K562 (cell line): ENCODE results near the gene MYO1F. TPM values are rescaled to one million over a fixed set of nuclear protein-coding genes. Genes with fewer than 3 reads are reported as not detected.

Experiments
- ATAC-seq: fragments of 200-7000 bp; cut with Tn5 transposase; 3 replicates; pipeline ENCODE4 v1.9.1; 2020; ENCODE audit warnings: moderate library complexity
- BruUV-seq: library from RNA; stranded (reverse); fragments of 400-500 nt; replicated peaks from 2 replicates; lab custom pipeline; 2021; lab: Mats Ljungman, UMichigan
- CTCF ChIA-PET: fragments of 300-600 bp; formaldehyde crosslinking; extraction: SDS; loops from one replicate; lab custom pipeline; 2021; ENCODE audit warnings: low intra/inter-chr PET ratio; lab: Yijun Ruan, JAX
- POLR2A ChIA-PET: fragments of 300-600, 350-650 bp; sonication (Branson Sonifier 250); formaldehyde crosslinking; extraction: SDS; loops from one replicate; lab custom pipeline; 2021; ENCODE audit warnings: antibody characterized with exemption, inconsistent platforms; lab: Yijun Ruan, JAX
- DNase-seq, 4 experiments: peaks; one replicate each; pipeline versions ENCODE4 v3.0.0 to v3.0.0-alpha.2; 2011 to 2018; ENCODE audit warnings: low spot score in 3 of 4, mixed read lengths in 3 of 4; ENCODE audit errors: extremely low read depth in 1 of 4
- FAIRE-seq: peaks from 2 replicates; lab custom pipeline; 2011; peaks lifted over from hg19 to GRCh38; lab: Jason Lieb, UNC
- H2AFZ ChIP-seq: 2 replicates; pipeline ENCODE4 v1.6.0; 2011; ENCODE audit warnings: low read depth, low read length, control low read depth, inconsistent platforms
- H3K27ac ChIP-seq: fragments of 200-600 bp; 3 replicates; pipeline ENCODE4 v1.8.0; 2011; ENCODE audit warnings: low read depth, mild to moderate bottlenecking, control low read depth, inconsistent platforms, low read length, moderate library complexity, mixed read lengths; ENCODE audit errors: extremely low read depth
- H3K27me3 ChIP-seq, 2 experiments: fragments of 300-600 bp in 1 of 2; 2 replicates in 1 of 2; 3 replicates in 1 of 2; pipeline versions ENCODE4 v1.6.0 to v1.8.0; 2011; ENCODE audit warnings: inconsistent platforms in 2 of 2, low read length in 2 of 2, mild to moderate bottlenecking in 1 of 2, mixed read lengths in 1 of 2, moderate library complexity in 1 of 2; ENCODE audit not compliant: control insufficient read depth in 2 of 2, insufficient read depth in 2 of 2
- H3K36me3 ChIP-seq: fragments of 300-600 bp; 3 replicates; pipeline ENCODE4 v1.8.0; 2011; ENCODE audit warnings: mild to moderate bottlenecking, low read length, inconsistent platforms; ENCODE audit not compliant: control insufficient read depth, insufficient read depth
- H3K4me1 ChIP-seq, 2 experiments: fragments of 200-600 bp in 1 of 2; replicated peaks in 1 of 2; 2 replicates in 1 of 2; 3 replicates in 1 of 2; pipeline versions ENCODE4 v1.5.1 to v1.8.0; 2011; ENCODE audit warnings: inconsistent platforms in 2 of 2, low read length in 2 of 2, mild to moderate bottlenecking in 1 of 2, mixed read lengths in 1 of 2, moderate library complexity in 1 of 2; ENCODE audit not compliant: control insufficient read depth in 2 of 2, insufficient read depth in 2 of 2
- H3K4me2 ChIP-seq: 2 replicates; pipeline ENCODE4 v1.6.1; 2011; ENCODE audit warnings: low read length, control low read depth, inconsistent platforms, mixed read lengths; ENCODE audit not compliant: insufficient read depth
- H3K4me3 ChIP-seq: fragments of 200-600 bp; sonication (generic), shearing (Covaris generic); 2 replicates; pipeline ENCODE4 v1.5.1; 2016; ENCODE audit warnings: control low read depth, inconsistent platforms
- H3K79me2 ChIP-seq: fragments of 200-600 bp; 3 replicates; pipeline ENCODE4 v1.8.0; 2011; ENCODE audit warnings: low read length, inconsistent platforms; ENCODE audit not compliant: control insufficient read depth, insufficient read depth
- H3K9ac ChIP-seq, 2 experiments: 2 replicates each; pipeline versions ENCODE4 v1.6.0 to v1.6.1; 2011; ENCODE audit warnings: low read depth in 2 of 2, low read length in 2 of 2, control low read depth in 1 of 2, inconsistent platforms in 1 of 2, mild to moderate bottlenecking in 1 of 2, mixed read lengths in 1 of 2; ENCODE audit not compliant: insufficient read depth in 1 of 2
- H3K9me1 ChIP-seq: one replicate; pipeline ENCODE4 v1.6.0; 2011; ENCODE audit warnings: inconsistent platforms, mild to moderate bottlenecking, low read length, moderate library complexity; ENCODE audit not compliant: control insufficient read depth, insufficient read depth
- H3K9me3 ChIP-seq: replicated peaks from 2 replicates; pipeline ENCODE4 v1.5.1; 2011; ENCODE audit warnings: low read depth, low read length, inconsistent platforms; ENCODE audit not compliant: control insufficient read depth, insufficient read depth
- H4K20me1 ChIP-seq: replicated peaks from 2 replicates; pipeline ENCODE4 v1.6.1; 2011; ENCODE audit warnings: low read length, inconsistent platforms, mixed read lengths; ENCODE audit not compliant: control insufficient read depth, insufficient read depth
- BRD4 ChIP-seq: fragments of 200-600 bp; sonication (generic); IDR thresholded peaks from 2 replicates; pipeline ENCODE4 v1.6.1; 2017; ENCODE audit warnings: inconsistent platforms
- HBP1 ChIP-seq: fragments of 450-650 bp; formaldehyde crosslinking; IDR thresholded peaks from 2 replicates; pipeline ENCODE4 v1.4.0; 2022; ENCODE audit warnings: missing genetic modification characterization
- PHF20 ChIP-seq: fragments of 450-650 bp; IDR thresholded peaks from 2 replicates; pipeline ENCODE4 v1.6.1; 2018; ENCODE audit not compliant: partially characterized antibody
- POLR2AphosphoS5 ChIP-seq: IDR thresholded peaks from 2 replicates; pipeline ENCODE4 v1.6.1; 2011; ENCODE audit warnings: mild to moderate bottlenecking, low read depth, low read length, moderate library complexity; ENCODE audit not compliant: control insufficient read depth, insufficient read depth
- RFX5 ChIP-seq: IDR thresholded peaks from 2 replicates; pipeline ENCODE4 v1.6.1; 2011; ENCODE audit warnings: low read depth, mild to moderate bottlenecking, improper control_type of control experiment, low read length
- ZBTB9 ChIP-seq: fragments of 450-650 bp; formaldehyde crosslinking; IDR thresholded peaks from 2 replicates; pipeline ENCODE4 v1.4.0; 2020; ENCODE audit warnings: mild to moderate bottlenecking, moderate library complexity
- WGBS: fragments of 100-300 bp; shearing (Covaris generic); methylation state at CpG from one replicate; pipeline ENCODE4 v1.1.6; 2016; ENCODE audit warnings: low coverage, mixed read lengths; ENCODE audit not compliant: insufficient coverage; ENCODE audit errors: missing lambda C conversion rate; 5-methylcytosine and 5-hydroxymethylcytosine counted together
- in situ Hi-C: fragments of 300-500 bp; cut with MboI; formaldehyde crosslinking; loops from 4 replicates; pipeline ENCODE4 v1.15.0; 2018; ENCODE audit warnings: inconsistent platforms, mixed read lengths
- intact Hi-C: fragments of 100-400 bp; cut with micrococcal nuclease; formaldehyde crosslinking; loops from 2 replicates; pipeline ENCODE4 v1.14.2; 2022
- polyA plus RNA-seq, 8 experiments: library from polyadenylated mRNA; depleted of rRNA in 4 of 8; stranded (reverse) in 5 of 8; unstranded in 3 of 8; fragments of >200 nt; fragmentation: Nextera tagmentation in 2 of 8; fragmentation: Illumina TruSeq in 1 of 8; extraction: Ambion mirVana in 2 of 8; extraction: Trizol in 1 of 8; gene quantifications; 2 replicates each; pipeline versions ENCODE4 v1.2.1 to v1.2.3, GENCODE V29; 2011 to 2014; ENCODE audit warnings: inconsistent platforms in 1 of 8, missing spikeins in 1 of 8
- total RNA-seq, 7 experiments: library from RNA; depleted of rRNA in 6 of 7; stranded (reverse); fragments of >200 nt in 6 of 7; fragmentation: Illumina TruSeq in 2 of 7; extraction: Trizol in 2 of 7; gene quantifications; 2 replicates each; pipeline versions ENCODE4 v1.2.1 to v1.2.3, GENCODE V29; 2011 to 2021; ENCODE audit warnings: low replicate concordance in 1 of 7

The MYO1F gene
- total and polyA plus RNA-seq, 9 of the 15 experiments (the other 6 are each of a cell fraction or from before 2014, with no cell fraction given) = 0.78 to 9.4 (median 4.3) TPM

DNA sequence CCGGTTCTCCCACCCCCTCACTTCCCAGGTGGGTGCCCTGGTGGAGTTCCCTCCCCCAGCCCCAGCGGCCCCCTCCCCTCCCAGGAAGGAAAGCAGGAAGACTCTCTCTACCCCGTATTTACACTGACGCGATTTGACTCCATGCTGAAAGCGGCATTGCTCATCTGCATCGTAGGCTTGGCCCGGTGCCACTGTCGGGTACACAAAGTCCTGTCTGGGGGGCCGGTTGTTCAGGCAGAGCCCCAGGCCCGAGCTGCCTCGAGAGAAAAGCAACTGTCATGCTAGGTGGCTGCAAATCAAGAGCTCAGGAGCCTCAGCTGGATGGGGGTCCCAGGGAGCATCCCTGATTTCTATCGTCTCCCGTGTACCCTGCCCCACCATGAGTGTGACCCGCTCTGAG lies 18.4 kb upstream of the MYO1F start:
- POLR2A ChIA-PET = no interaction called here
- no peak for TF ChIP-seq ZBTB9 (CRISPR knock-in tag)
- no peak for TF ChIP-seq POLR2AphosphoS5
- no peak for TF ChIP-seq PHF20
- TF ChIP-seq BRD4 = no peak
- TF ChIP-seq HBP1 (CRISPR knock-in tag) = no peak
- TF ChIP-seq RFX5 = no peak
- TF ChIP-seq, all 486 proteins: peak for 0
- CTCF ChIA-PET = interaction anchor here (0.5 kb wide), 1 partner anchor 769 kb away, joined by 3 read pairs; no protein-coding TSS in a partner anchor

More for the DNA sequence above, 18.4 kb upstream of the MYO1F start:
- no TSS peak for BruUV-seq
- H3K79me2 ChIP-seq = no peaks in the 10 kb centered on the region
- H3K9ac ChIP-seq = no peak overlapping the region
- no peak overlapping the region for H3K27ac ChIP-seq
- H3K27me3 ChIP-seq = peaks cover 12 to 33% of the 10 kb centered on the region in 2 experiments; a peak in 4 of 5 replicates
- FAIRE-seq = no peak
- peaks cover 6 to 20% of the 10 kb centered on the region in 2 experiments; a peak in 4 of 5 replicates for H3K4me1 ChIP-seq
- peaks cover 3% of the 10 kb centered on the region; the same call in 1 of the 2 replicates for H3K9me3 ChIP-seq
- no peak for ATAC-seq
- in situ Hi-C loops = no loop called here
- WGBS = 0% methylated on average over 13 of the region's 15 CpGs
- intact Hi-C loops = no loop called here
- no peaks in the 10 kb centered on the region for H3K36me3 ChIP-seq
- H3K9me1 ChIP-seq = no peaks in the 10 kb centered on the region
- H2AFZ ChIP-seq = no peak overlapping the region
- DNase-seq = no peak
- no peak overlapping the region for H3K4me2 ChIP-seq
- no peaks in the 10 kb centered on the region; the same call in 1 of the 2 replicates for H4K20me1 ChIP-seq
- H3K4me3 ChIP-seq = no peak overlapping the region
